OCI-LY1 (cell line): ENCODE measurements around the gene IL20RB.

Source experiments
- CTCF ChIP-seq: fragments of 200-600 bp; sonication (generic), shearing (Covaris generic); IDR thresholded peaks from 2 replicates; pipeline ENCODE4 v1.5.1; 2017; ENCODE audit warnings: mild to moderate bottlenecking, antibody characterized with exemption, low read length, moderate library complexity, mixed read lengths
- EZH2 ChIP-seq: fragments of 200-600 bp; sonication (generic), shearing (Covaris generic); IDR thresholded peaks from 2 replicates; pipeline ENCODE4 v1.8.0; 2017; ENCODE audit warnings: borderline replicate concordance, mixed run types, mild to moderate bottlenecking, antibody characterized with exemption, low read length, moderate library complexity, mixed read lengths

- TF ChIP-seq CTCF (no peak), EZH2 (no peak)
Measured at GRCh38 chr3:137039570-137039969, 81.8 kb downstream of the IL20RB start.
